HL-60 (cell line): ENCODE measurements around the gene VILL.

Source experiments
- DNase-seq, 2 experiments: peaks; one replicate each; pipeline ENCODE4 v3.0.0-alpha.2; 2010 to 2020; ENCODE audit warnings: low read depth in 1 of 2, low spot score in 1 of 2
- H3K27ac ChIP-seq: fragments of 250-450 bp; sonication (Bioruptor Pico); replicated peaks from 2 replicates; pipeline ENCODE4 v1.5.1; 2020; ENCODE audit warnings: mild to moderate bottlenecking, moderate library complexity
- H3K27me3 ChIP-seq: fragments of 250-450 bp; sonication (Bioruptor Pico); 2 replicates; pipeline ENCODE4 v1.5.1; 2021; ENCODE audit warnings: mild to moderate bottlenecking, moderate library complexity; ENCODE audit not compliant: insufficient read depth, poor library complexity, severe bottlenecking
- H3K4me3 ChIP-seq: replicated peaks from 2 replicates; pipeline ENCODE4 v1.5.1; 2011; ENCODE audit warnings: mild to moderate bottlenecking, control low read depth, low read length; ENCODE audit not compliant: insufficient read depth
- GABPA ChIP-seq: IDR thresholded peaks from 2 replicates; pipeline ENCODE4 v1.6.1; 2012; ENCODE audit warnings: low read depth
- POLR2AphosphoS5 ChIP-seq: IDR thresholded peaks from 2 replicates; pipeline ENCODE4 v1.6.1; 2012; ENCODE audit warnings: low read depth
- SPI1 ChIP-seq: IDR thresholded peaks from 2 replicates; pipeline ENCODE4 v1.6.1; 2012; ENCODE audit warnings: low read depth, mild to moderate bottlenecking, borderline replicate concordance
- TF ChIP-seq, protein P1 (sequence below): IDR thresholded peaks from one replicate; pipeline ENCODE4 v1.5.1; 2011; ENCODE audit warnings: low read length, control low read depth, inconsistent platforms; ENCODE audit not compliant: insufficient read depth
- TF ChIP-seq, protein P2 (sequence below): IDR thresholded peaks from 2 replicates; pipeline ENCODE4 v1.6.1; 2012; ENCODE audit warnings: low read depth; ENCODE audit not compliant: insufficient replicate concordance

The VILL gene

DNA sequence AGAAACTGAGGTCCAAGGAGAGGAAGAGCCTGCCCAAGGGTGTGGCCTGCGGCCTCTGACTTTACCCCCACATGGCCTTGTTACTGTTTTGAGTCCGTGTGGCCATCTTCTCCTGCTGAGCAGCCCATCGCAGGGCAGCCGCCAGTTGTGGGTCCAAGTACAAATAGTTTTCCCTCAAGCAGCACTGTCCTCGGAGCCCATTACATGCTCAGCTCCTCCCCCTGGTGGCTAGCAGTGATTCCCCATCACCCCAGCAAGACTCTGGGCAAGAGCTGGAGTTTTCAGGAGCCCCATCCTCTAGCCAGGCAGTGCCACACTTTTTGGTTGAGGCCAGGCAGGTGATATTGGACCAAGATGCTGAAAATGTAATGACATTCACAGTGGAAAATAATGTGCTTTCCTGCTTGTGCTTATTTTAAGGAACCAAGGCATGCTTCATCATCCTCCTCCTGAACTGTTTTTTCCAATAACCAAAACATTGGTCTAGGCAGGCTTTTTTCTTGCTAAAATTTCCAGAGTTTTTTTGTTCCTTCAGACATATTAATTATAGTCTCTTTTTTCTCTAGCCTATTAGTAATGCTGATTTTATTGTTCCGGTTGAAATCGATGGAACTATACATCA is 23.2 kb upstream of the VILL start:
- TF ChIP-seq POLR2AphosphoS5, result no peak
- TF ChIP-seq, protein P1, sequence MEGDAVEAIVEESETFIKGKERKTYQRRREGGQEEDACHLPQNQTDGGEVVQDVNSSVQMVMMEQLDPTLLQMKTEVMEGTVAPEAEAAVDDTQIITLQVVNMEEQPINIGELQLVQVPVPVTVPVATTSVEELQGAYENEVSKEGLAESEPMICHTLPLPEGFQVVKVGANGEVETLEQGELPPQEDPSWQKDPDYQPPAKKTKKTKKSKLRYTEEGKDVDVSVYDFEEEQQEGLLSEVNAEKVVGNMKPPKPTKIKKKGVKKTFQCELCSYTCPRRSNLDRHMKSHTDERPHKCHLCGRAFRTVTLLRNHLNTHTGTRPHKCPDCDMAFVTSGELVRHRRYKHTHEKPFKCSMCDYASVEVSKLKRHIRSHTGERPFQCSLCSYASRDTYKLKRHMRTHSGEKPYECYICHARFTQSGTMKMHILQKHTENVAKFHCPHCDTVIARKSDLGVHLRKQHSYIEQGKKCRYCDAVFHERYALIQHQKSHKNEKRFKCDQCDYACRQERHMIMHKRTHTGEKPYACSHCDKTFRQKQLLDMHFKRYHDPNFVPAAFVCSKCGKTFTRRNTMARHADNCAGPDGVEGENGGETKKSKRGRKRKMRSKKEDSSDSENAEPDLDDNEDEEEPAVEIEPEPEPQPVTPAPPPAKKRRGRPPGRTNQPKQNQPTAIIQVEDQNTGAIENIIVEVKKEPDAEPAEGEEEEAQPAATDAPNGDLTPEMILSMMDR, result peak; percentile 82
- TF ChIP-seq, protein P2, sequence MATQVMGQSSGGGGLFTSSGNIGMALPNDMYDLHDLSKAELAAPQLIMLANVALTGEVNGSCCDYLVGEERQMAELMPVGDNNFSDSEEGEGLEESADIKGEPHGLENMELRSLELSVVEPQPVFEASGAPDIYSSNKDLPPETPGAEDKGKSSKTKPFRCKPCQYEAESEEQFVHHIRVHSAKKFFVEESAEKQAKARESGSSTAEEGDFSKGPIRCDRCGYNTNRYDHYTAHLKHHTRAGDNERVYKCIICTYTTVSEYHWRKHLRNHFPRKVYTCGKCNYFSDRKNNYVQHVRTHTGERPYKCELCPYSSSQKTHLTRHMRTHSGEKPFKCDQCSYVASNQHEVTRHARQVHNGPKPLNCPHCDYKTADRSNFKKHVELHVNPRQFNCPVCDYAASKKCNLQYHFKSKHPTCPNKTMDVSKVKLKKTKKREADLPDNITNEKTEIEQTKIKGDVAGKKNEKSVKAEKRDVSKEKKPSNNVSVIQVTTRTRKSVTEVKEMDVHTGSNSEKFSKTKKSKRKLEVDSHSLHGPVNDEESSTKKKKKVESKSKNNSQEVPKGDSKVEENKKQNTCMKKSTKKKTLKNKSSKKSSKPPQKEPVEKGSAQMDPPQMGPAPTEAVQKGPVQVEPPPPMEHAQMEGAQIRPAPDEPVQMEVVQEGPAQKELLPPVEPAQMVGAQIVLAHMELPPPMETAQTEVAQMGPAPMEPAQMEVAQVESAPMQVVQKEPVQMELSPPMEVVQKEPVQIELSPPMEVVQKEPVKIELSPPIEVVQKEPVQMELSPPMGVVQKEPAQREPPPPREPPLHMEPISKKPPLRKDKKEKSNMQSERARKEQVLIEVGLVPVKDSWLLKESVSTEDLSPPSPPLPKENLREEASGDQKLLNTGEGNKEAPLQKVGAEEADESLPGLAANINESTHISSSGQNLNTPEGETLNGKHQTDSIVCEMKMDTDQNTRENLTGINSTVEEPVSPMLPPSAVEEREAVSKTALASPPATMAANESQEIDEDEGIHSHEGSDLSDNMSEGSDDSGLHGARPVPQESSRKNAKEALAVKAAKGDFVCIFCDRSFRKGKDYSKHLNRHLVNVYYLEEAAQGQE, result no peak
- no peak for TF ChIP-seq SPI1
- TF ChIP-seq GABPA, result no peak
- Histone ChIP-seq H3K27me3 (no peaks in the 10 kb centered on the region), H3K4me3 (no peak overlapping the region), H3K27ac (no peak overlapping the region)
- DNase-seq, result peak; percentile 34 to 61

DNA sequence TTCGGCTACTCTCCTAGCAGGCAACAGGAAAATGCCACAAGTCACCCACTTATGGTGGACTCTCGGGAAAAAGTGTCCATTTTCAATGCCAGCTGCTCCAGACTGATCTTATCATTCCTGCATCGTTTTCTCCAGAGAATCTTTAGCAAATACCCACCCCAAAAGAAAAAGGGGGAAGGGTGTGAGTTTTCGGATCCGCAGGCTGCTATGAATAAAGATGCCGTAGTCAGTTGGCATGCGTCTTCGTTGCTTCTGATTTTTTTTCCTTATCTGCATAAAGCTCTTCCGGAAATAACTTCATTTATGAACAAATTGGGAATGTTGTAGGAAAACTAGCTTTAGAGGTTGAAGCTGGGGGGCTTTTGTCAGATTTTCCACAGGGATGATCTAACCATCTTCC is 22.4 kb upstream of the VILL start:
- H3K27ac ChIP-seq, result no peak overlapping the region
- no peak overlapping the region for H3K4me3 ChIP-seq
- no peaks in the 10 kb centered on the region for H3K27me3 ChIP-seq
- TF ChIP-seq, protein P1, result no peak
- TF ChIP-seq POLR2AphosphoS5, result no peak
- no peak for TF ChIP-seq SPI1
- TF ChIP-seq, protein P2, result no peak
- no peak for TF ChIP-seq GABPA
- DNase-seq, result no peak

- DNase-seq, result no peak
- H3K27ac ChIP-seq, result no peak overlapping the region
- H3K4me3 ChIP-seq, result no peak overlapping the region
- TF ChIP-seq, protein P1, result no peak
- H3K27me3 ChIP-seq, result no peaks in the 10 kb centered on the region
Observed at GRCh38 chr3:37968813-37969595, 21.6 kb upstream of the VILL start.
